Small intestine (tissue), 7 donors: ENCODE data around the gene TTC7B. TPM values are rescaled to one million over a fixed set of nuclear protein-coding genes. Genes with fewer than 3 reads are reported as not detected.

ENCODE experiments used
- DNase-seq, 2 donors: peaks; one replicate each; pipeline versions ENCODE4 v3.0.0 to v3.0.0-alpha.2; 2013
- FAIRE-seq: peaks from 2 replicates; lab custom pipeline; 2012; peaks lifted over from hg19 to GRCh38; lab: Jason Lieb, UNC
- H3K27ac ChIP-seq, 3 donors: one replicate each; pipeline ENCODE4 v1.5.1; 2013; ENCODE audit warnings: low read length in 2 of 3, mild to moderate bottlenecking in 2 of 3, control low read depth in 1 of 3, inconsistent platforms in 1 of 3, low read depth in 1 of 3, moderate library complexity in 1 of 3
- H3K27me3 ChIP-seq, 3 donors: one replicate each; pipeline ENCODE4 v1.6.1; 2013; ENCODE audit warnings: low read length in 3 of 3, inconsistent platforms in 1 of 3; ENCODE audit not compliant: control insufficient read depth in 3 of 3, insufficient read depth in 3 of 3
- H3K36me3 ChIP-seq, 3 donors: one replicate each; pipeline ENCODE4 v1.6.1; 2013; ENCODE audit warnings: low read length in 3 of 3, inconsistent platforms in 1 of 3, low read depth in 1 of 3, mild to moderate bottlenecking in 1 of 3, moderate library complexity in 1 of 3; ENCODE audit not compliant: control insufficient read depth in 3 of 3, insufficient read depth in 2 of 3
- H3K4me1 ChIP-seq, 3 donors: one replicate each; pipeline ENCODE4 v1.6.1; 2013; ENCODE audit warnings: low read length in 2 of 3, inconsistent platforms in 1 of 3, low read depth in 1 of 3, mild to moderate bottlenecking in 1 of 3, moderate library complexity in 1 of 3; ENCODE audit not compliant: control insufficient read depth in 3 of 3, insufficient read depth in 2 of 3
- H3K4me3 ChIP-seq, 3 donors: one replicate each; pipeline ENCODE4 v1.5.1; 2013; ENCODE audit warnings: low read length in 3 of 3, control low read depth in 1 of 3, inconsistent platforms in 1 of 3, low read depth in 1 of 3, mild to moderate bottlenecking in 1 of 3, moderate library complexity in 1 of 3
- H3K9me3 ChIP-seq, 2 donors: one replicate each; pipeline ENCODE4 v1.6.1; 2013; ENCODE audit warnings: low read depth in 1 of 2, low read length in 1 of 2; ENCODE audit not compliant: control insufficient read depth in 2 of 2, insufficient read depth in 1 of 2
- WGBS, 3 donors: extraction: QIAGEN DNeasy Blood & Tissue Kit; methylation state at CpG; one replicate each; pipeline ENCODE4 v1.1.7; 2013; 5-methylcytosine and 5-hydroxymethylcytosine counted together
- polyA plus RNA-seq, 4 donors: library from polyadenylated mRNA; stranded (reverse) in 3 of 4; unstranded in 1 of 4; fragments of 200-250 nt in 3 of 4; fragments of 120-200 nt in 1 of 4; gene quantifications; one replicate each; pipeline versions ENCODE4 v1.2.1 to v1.2.3, GENCODE V29; 2013
- donor health status: healthy with polysubstance abuse.
- donor health status: control.
- donor health status: control.
- donor health status: Bipolar disorder and iron deficiency.
- donor health status: healthy.

Gene TTC7B
- polyA plus RNA-seq, 4 donors, result 2.9 to 8.8 (median 4.3) TPM

- no peaks in the 10 kb centered on the region for H3K4me1 ChIP-seq
- no peak overlapping the region for H3K4me3 ChIP-seq
- no peak for DNase-seq
- no peak overlapping the region for H3K27ac ChIP-seq
- FAIRE-seq, result no peak
- H3K9me3 ChIP-seq, result no peaks in the 10 kb centered on the region
- H3K27me3 ChIP-seq, result no peaks in the 10 kb centered on the region
- WGBS, 3 donors, result 79 to 83% (median 80%) methylated on average over 9 of the region's 9 CpGs
- peaks cover 0 to 7% (median 0%) of the 10 kb centered on the region in 3 donors for H3K36me3 ChIP-seq
These were observed 164.2 kb downstream of the TTC7B start for GRCh38 chr14:90651976-90652560.

DNA sequence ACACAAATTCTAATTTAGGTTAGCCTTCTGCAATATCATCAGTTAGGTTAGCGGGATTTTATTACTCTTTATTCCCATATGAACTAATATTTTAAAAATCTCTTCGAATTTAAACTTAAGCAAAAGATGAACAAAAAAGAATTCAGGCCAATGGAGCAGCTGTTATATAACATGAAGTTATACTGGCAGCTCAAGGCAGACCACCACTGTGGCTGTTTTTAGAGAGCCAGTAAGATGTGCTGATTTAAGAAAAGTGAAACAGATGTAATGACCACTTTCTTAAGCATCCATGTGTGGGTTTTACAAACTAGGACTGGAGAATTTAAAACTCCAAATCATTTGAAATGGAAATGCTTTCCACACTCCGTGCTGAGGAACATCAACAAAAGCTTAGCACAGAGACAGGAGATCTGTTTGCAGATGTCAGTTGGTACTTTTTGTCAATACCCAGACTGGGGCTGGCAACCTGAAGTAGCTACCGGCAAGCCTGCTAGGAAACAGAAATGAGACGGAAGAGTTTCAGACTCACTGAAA, 164.9 kb downstream of the TTC7B start:
- no peak for FAIRE-seq

GRCh38 chr14:90649557-90650135, 166.6 kb downstream of the TTC7B start:
- H3K4me1 ChIP-seq, result no peaks in the 10 kb centered on the region
- 90 to 97% (median 93%) methylated on average over 3 of the region's 3 CpGs for WGBS, 3 donors
- FAIRE-seq, result no peak

More for the DNA sequence above, 164.9 kb downstream of the TTC7B start:
- no peak overlapping the region for H3K27ac ChIP-seq
- no peak overlapping the region for H3K4me3 ChIP-seq
- no peaks in the 10 kb centered on the region for H3K27me3 ChIP-seq
- H3K4me1 ChIP-seq, result no peaks in the 10 kb centered on the region
- 76 to 82% (median 81%) methylated on average over 5 of the region's 5 CpGs for WGBS, 3 donors
- H3K9me3 ChIP-seq, result no peaks in the 10 kb centered on the region
- DNase-seq, result no peak
- peaks cover 0 to 4% (median 0%) of the 10 kb centered on the region in 3 donors for H3K36me3 ChIP-seq

GRCh38 chr14:90649083-90649482, 167.1 kb downstream of the TTC7B start:
- Histone ChIP-seq H3K27ac (no peak overlapping the region), H3K27me3 (no peaks in the 10 kb centered on the region), H3K4me3 (no peak overlapping the region), H3K9me3 (no peaks in the 10 kb centered on the region), H3K4me1 (no peaks in the 10 kb centered on the region), H3K36me3 (peaks cover 0 to 6% (median 0%) of the 10 kb centered on the region in 3 donors)
- WGBS, 3 donors, result 58 to 87% (median 81%) methylated on average over 4 of the region's 4 CpGs
- DNase-seq (no peak), FAIRE-seq (no peak)

More at GRCh38 chr14:90649557-90650135, 166.6 kb downstream of the TTC7B start:
- H3K9me3 ChIP-seq, result no peaks in the 10 kb centered on the region
- H3K36me3 ChIP-seq, result peaks cover 0 to 6% (median 0%) of the 10 kb centered on the region in 3 donors
- no peak overlapping the region for H3K4me3 ChIP-seq
- DNase-seq, result no peak
- H3K27me3 ChIP-seq, result no peaks in the 10 kb centered on the region
- no peak overlapping the region for H3K27ac ChIP-seq

GRCh38 chr14:90648421-90648820, 167.8 kb downstream of the TTC7B start:
- Histone ChIP-seq H3K36me3 (peaks cover 0 to 6% (median 0%) of the 10 kb centered on the region in 3 donors), H3K4me1 (no peaks in the 10 kb centered on the region), H3K9me3 (no peaks in the 10 kb centered on the region), H3K27me3 (no peaks in the 10 kb centered on the region), H3K4me3 (no peak overlapping the region), H3K27ac (no peak overlapping the region)
- DNase-seq (no peak), FAIRE-seq (no peak)
- 94% methylated on average over 5 of the region's 5 CpGs for WGBS, 3 donors

GRCh38 chr14:90647473-90648005, 168.7 kb downstream of the TTC7B start:
- peak overlapping the region in 1 of 3 donors; percentile 8 for H3K27ac ChIP-seq
- no peaks in the 10 kb centered on the region for H3K9me3 ChIP-seq
- H3K4me1 ChIP-seq, result no peaks in the 10 kb centered on the region
- no peak overlapping the region for H3K4me3 ChIP-seq
- DNase-seq, result no peak
- WGBS, 3 donors, result 52 to 65% (median 54%) methylated on average over 5 of the region's 5 CpGs
- H3K27me3 ChIP-seq, result no peaks in the 10 kb centered on the region
- FAIRE-seq, result no peak
- H3K36me3 ChIP-seq, result peaks cover 0 to 2% (median 0%) of the 10 kb centered on the region in 3 donors

GRCh38 chr14:90645842-90646443, 170.3 kb downstream of the TTC7B start:
- no peaks in the 10 kb centered on the region for H3K9me3 ChIP-seq
- DNase-seq, result peak; percentile 45 to 46
- H3K4me1 ChIP-seq, result peaks cover 0 to 8% (median 0%) of the 10 kb centered on the region in 3 donors
- 79 to 94% (median 90%) methylated on average over 6 of the region's 6 CpGs for WGBS, 3 donors
- H3K27me3 ChIP-seq, result no peaks in the 10 kb centered on the region
- H3K27ac ChIP-seq, result no peak overlapping the region
- peaks cover 0 to 2% (median 2%) of the 10 kb centered on the region in 3 donors for H3K36me3 ChIP-seq
- no peak overlapping the region for H3K4me3 ChIP-seq
- no peak for FAIRE-seq

DNA sequence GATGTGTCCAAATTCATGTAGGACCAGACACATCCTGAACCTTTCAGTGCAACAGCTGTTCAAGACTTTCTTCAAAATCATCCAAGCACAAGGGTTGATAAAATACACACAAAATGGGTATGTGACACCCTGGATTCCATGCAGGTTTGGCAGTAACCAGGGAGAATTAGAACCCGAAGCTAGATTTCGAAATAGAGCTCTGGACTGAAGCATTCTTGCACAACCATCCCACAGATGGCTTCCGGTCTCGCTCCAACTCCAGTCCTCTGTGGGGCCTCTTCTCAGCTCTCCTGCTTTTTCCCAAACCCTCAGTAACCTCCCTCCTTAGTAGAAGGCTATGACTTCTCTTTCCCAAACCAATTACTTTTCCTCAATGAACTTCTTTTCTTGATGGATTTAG, 171.3 kb downstream of the TTC7B start:
- Histone ChIP-seq H3K4me1 (peaks cover 0 to 8% (median 0%) of the 10 kb centered on the region in 3 donors), H3K27me3 (no peaks in the 10 kb centered on the region), H3K4me3 (no peak overlapping the region), H3K36me3 (peaks cover 0 to 2% (median 2%) of the 10 kb centered on the region in 3 donors), H3K9me3 (no peaks in the 10 kb centered on the region), H3K27ac (no peak overlapping the region)
- DNase-seq (no peak), FAIRE-seq (no peak)
- WGBS, 3 donors, result 80 to 93% (median 89%) methylated on average over 4 of the region's 4 CpGs
